AG08396 (cell line): ENCODE measurements around the gene CDC42EP4.
"Not testable (repeated sequence)": the region's sequence is repeated elsewhere in the genome, so short reads cannot be mapped to it uniquely, and the experiment has no call there.

Experiments
- DNase-seq: peaks from one replicate; pipeline ENCODE4 v3.0.0; 2012; ENCODE audit warnings: low spot score, mixed read lengths

Gene CDC42EP4

DNA sequence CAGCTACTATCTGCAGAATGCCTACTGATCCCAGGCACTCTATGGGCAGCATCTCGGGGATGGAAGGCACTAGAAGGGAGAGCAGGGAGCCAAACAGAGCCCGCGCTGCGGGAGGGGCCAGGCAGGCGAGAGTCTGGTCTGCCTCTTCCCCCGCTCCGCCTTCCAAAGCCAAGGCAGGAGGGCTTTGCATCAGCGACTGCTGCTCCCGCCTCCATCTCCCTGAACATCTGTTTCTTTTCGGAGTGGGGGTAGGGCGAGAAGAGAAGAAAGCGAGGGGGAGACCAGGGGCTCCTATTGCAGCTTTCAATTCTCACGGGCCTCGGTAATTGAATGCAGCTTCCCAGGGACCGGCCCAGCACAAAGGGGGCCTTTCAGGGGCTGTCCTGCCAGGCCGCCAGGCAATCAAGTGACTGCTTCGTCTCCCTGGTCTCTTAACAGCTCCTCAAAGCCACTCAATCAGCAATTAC, 31.4 kb upstream of the CDC42EP4 start:
- peak; percentile 86 for DNase-seq

DNA sequence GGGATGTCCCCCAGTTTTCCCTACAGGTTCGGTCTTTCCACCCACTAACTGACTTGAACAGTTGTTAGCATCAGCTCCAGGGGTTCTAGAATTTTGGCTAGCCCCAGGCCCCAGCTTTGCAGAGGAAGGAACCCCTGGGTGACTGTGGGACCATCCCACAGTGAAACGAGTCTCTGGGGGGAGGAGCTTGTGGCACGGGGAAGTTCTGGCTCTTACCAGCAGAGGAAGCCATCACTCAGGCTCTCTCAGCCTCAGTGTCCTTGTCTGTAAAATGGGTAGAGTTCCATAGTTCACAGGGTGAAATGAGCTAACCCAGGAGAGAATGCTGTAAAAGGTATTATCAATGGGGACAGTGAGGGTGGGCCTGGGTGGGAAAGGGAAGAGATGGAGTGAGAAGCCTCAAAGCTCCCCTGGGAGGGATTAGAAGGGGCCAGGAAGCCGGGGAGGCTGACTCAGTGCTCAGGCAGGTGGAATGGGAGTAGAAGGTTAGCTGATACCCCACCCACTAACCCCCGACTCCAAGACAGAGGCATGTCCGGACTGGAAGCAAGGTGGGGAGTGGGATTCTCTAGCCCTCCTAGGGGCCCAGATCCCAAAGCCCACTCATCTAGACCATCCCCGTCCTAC, 30.9 kb upstream of the CDC42EP4 start:
- no peak for DNase-seq

DNA sequence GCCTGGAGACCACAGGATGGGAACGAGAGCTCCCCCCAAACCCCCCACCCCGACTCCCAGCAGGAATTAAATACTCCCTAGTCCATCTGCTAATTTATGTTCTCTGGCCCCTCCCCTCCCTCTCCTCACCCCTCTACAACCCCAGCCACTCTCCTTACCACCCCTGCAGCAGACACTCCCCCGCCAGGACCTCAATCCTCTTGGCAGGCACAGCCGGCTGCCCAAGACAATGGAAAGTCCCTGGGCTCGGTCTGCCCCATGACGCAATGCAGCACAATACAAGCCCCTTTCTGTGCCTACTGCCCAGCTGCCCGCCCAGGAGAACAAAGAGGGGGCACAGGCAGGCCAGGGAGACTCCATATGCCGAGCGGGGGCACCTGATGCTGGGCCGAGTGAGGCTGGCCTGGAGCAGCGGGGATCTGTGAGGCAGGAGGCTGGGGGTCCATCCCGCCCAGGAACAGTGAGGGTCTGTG, 30.3 kb upstream of the CDC42EP4 start:
- no peak for DNase-seq

DNA sequence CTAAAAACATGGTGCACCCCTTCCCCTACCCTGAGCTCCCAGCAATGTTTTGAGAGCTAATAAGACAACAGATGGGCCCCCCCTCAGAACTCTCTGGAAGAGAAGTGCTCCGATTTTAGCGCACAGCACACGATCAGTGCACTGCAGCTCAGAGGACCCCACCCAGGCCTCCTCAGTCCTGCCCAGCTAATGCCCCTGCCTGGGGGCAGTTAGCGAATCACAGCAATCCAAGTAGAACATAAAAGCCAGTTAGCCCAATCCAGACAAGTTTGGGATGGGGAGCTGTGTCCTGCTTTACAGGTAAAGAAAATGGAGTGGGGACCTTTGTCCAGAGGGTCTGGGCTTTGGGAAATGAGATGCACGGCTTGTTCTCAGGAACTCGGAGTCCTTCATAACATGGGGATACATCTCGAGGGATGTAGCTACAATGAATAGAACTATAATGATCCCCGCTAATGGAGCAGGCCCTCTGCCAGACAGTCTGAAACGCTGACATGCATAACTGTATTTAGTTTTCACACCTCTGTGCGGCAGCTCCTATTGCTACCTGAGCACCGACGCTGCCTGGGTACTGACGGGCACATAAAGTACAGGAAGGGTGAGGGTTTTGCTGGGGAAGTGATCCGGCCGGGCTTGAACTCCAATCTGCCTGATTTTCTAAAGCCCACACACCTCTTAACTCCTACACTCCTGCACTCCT, 29.7 kb upstream of the CDC42EP4 start:
- no peak for DNase-seq

DNA sequence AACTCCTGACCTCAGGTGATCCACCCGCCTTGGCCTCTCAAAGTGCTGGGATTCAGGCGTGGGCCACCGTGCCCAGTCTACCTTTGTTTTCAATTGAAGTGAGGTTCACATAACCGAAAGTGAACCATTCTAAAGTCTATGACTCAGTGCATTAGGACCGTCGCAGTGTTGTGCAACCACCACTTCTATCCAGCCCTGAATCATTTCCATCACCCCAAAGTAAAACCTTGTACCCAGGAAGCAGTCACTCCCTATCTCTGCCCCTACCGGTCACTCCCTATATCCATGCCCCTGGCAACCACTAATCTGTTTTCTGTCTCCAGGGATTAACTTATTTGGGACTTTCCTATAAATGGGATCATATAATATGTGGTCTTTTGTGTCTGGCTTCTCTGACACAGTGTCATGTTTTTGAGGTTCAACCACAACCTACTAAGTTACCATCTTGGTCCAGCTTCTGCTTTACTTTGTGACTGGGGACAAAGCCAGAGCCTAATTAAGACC, 28.3 kb upstream of the CDC42EP4 start:
- peak; percentile 89 for DNase-seq

DNA sequence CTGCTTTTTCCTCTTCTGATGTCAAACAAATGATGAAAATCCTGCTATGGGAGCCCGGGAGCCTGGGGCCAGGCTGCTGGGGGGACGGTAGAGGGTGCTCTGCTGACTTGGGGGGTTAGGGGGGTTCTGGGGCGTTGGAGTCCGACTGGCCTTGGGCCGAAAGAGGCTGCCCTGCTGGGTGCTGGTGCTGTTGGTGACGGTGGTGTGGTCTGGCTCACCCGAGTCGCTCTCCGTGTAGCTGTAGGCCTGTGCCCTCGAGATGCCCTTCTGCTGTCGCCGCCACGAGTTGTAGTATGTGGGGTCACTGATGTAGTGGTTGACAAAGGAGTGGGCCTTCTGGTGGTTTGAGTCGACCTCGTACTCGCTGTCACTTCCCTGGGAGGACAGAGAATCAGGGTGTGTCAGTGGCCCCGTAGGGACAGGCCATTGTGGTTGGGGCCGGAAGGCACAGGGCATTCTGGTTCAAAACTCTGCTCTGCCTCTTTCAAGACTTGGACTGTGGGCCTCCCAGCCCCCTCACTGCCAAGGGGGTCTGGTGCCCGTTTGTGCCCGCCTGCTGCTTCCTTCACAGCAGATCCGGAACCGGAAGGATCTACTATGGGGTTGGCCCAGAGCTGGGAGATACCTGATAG, 26.9 kb upstream of the CDC42EP4 start:
- no peak for DNase-seq

DNA sequence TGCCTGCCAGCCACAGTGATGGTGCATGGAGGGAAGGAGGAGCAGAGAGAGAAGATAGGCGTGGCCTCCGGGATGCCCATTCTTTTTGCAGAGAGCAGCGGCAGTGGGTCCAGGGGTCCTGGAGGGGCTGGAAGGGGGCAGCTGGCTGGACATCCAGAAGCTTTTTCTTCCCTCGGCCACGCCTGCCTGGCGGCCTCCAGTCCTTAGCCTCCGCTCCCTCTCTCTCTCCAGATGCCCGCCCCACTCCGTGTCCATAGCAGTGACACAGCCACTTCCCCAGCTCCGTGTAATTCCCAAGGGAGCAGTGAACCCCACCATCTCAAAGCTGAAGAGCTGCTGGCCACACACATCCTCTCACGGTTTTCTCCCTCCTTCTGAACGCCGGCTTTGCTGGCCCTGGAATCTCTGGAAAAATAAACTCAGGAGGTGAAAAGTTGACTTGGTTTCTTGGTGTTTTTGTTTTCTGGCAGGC, 26.3 kb upstream of the CDC42EP4 start:
- DNase-seq, result peak; percentile 41

DNA sequence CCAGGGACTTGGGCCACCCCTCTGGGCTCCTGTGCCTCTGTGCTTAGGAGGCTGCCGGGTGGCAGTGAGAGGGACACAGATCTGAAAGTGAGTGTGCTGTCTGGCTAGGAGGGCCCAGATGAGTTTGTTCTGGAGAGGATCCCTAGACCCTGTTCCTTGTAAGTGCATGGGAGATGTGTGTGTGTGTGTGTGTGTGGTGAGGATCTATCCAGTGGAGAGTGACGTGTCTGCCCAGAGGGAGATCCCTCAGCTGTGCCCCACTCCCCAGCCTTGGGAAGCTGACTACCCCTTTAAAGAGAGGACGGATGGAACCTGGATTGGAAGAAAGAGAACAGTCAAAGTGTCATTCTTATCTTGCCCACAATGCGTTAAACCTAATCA, 25.5 kb upstream of the CDC42EP4 start:
- no peak for DNase-seq

DNA sequence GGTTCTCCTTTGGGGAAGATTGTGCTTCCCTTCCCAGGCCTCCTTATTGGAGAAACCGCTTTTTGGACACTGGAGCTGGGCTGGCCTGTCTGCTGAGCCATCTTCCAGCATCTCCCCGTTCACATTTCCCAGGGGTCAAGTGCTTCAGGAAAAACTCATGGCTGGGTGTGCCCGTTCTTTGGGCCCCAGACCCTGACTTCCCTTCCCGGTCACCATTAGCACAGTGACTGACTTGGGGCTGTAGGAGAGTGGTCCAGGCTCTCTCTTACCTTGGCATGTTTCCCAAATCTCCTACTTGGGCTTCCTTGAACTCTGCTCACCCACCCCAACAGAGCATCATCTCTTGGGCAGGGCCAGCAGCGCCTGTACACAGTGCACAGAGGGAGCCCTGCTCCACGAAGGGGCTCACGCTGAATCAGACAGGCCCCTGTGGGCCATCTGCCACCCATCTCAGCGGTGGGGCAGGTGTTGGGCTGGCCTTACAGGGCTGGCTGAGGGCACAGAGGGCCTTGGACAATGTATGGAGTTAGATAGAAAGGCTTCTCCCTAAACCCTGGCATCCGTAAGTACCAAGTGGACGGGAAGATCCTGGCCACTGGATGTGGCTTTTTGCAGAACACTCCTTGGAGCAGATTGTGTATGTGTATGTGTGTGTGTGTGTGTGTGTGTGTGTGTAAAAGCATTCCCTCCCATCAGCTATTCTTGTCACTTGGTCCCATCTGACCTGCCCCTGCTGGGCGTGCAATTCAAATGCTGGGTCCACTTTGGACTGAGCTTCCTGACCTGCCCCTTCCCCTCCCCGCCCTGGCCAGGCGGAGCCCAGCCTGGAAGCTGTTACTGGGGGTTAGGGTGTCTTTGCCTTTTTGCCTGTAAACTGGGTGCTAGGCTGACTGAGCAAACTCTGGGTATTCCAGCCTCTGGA, 24.9 kb upstream of the CDC42EP4 start:
- DNase-seq, result no peak

DNA sequence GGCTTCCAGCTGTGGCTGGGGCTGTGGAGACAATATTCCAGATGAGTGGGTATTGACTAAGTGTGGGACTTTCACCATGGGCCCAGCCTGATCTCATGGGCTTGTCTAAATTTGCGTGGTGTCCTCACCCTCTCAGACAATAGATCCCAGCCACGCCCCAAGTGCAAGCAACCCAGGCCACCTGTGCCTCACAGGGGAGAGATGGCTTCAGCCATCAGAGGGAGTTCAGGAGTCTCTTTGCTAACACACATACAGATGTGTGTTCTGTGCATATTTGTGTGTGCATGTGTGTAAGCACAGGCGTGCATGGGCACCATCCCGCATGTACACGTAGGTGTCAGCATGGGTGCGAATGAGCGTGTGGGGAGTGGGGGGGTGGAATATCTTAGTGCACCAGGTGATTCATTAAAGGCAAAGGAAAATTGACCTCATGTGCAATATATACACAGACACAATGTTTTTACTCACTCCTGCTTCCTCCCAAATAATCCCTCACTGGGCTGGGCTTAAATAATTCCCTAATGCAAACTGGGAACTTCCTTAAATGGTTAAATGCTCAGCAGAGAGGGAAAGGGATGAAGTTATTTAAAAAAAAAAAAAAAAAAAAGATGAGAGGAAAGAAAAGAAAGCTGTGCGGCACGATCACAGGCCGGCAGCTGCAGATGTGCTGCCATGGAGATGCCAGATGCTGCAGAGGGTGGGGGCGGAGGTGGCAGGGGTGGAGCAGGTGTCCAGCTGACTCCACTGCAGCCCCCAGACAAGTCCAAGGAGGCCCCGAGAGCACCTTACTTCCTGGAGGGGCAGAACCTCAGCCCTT, 24.0 kb upstream of the CDC42EP4 start:
- DNase-seq, result no peak

DNA sequence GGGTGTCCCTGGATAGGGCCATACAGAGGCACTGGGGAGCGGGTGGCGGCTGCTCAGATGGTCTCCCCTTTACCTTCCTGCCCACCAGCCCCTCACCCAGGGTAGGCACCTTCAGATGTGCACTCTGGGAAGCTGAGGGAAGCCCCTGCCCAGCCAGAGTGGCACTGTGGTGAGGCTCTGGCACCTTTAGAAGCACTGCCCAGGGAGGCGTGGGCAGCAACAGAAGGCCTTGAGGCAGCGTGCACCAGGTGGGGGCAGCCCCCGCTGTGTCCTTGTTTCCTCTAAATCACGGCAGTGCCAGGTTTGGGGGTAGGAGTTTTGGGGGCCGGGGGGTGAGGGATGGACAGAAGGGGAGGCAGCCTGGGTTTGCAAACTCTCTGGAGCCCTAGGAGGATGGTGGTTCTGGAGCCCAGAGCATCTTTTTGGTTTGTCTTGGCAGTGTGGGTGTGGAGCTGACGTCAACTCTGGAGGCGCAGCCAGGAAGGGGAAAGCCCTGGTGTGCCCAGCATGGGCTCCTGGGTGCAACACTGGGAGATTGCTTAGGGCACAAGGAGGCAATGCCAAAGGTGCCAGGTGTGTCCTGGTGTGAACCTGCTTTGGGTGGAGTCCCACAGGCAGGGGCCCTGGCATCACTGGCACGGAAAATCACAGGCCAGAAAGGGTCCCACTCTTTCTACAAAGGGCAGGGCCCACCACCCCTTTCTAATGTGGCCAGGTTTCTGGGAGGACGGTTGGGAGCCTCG, 23.1 kb upstream of the CDC42EP4 start:
- DNase-seq, result no peak

DNA sequence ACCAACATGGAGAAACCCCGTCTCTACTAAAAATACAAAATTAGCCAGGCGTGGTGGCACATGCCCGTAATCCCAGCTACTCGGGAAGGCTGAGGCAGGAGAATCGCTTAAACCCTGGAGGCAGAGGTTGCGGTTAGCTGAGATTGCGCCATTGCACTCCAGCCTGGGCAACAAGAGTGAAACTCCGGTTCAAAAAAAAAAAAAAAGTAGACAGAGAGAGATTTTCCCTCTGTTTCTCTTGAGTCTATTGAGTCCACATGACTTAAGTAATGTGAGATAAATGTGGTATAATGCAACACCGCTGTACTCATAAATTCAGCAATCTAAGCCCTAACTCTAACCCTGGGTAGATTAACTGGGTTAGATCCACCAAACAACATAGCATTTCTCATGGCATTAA, 21.6 kb upstream of the CDC42EP4 start:
- DNase-seq, result not testable (repeated sequence)

DNA sequence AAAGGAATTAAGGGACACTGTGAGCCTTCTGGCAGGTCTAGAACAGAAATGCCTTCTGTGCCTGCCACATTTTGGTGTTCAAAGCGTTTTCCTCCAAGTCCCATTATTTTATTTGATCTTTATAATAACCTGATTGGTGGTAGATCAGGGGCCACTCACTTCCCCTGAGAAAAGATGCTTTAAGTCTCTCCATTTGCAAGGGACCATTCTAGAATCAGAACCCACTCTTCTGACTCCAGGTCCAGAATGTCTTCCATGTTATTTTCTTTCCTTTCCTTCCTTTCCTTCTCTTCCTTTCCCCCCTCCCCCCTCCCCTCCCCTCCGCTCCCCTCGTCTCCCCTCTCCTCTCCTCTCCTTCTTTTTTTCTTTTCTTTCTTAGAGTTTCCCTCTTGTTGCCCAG, 19.3 kb upstream of the CDC42EP4 start:
- DNase-seq, result no peak

DNA sequence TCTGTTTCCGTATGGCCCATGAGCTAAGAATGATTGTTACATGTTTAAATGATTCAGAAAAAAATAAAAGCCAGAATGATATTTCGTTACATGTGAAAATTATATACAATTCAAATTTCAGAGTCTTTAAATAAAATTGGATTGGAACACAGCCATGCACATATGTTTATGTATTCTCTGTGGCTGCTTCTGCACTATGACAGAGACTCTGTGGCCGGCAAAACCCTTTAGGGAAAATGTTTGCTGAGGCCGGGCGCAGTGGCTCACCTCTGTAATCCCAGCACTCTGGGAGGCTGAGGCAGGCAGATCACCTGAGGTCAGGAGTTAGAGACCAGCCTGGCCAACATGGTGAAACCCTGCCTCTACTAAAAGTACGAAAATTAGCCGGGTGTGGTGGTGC, 15.9 kb upstream of the CDC42EP4 start:
- DNase-seq, result no peak

DNA sequence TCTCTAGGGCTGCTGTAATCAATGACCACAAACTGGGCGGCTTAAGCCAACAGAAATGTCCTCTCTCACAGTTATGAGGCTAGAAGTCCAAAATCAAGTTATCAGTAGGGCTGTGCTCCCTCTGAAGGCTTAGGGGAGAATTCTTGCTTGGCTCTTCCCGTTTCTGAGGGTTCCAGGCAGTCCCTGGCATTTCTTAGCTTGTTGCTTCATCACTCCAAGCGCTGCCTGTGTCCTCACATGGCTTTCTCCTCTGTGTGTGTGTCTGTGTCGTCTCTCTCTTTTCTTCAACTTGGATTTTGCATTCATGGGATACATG, 13.7 kb upstream of the CDC42EP4 start:
- DNase-seq, result peak; percentile 57

DNA sequence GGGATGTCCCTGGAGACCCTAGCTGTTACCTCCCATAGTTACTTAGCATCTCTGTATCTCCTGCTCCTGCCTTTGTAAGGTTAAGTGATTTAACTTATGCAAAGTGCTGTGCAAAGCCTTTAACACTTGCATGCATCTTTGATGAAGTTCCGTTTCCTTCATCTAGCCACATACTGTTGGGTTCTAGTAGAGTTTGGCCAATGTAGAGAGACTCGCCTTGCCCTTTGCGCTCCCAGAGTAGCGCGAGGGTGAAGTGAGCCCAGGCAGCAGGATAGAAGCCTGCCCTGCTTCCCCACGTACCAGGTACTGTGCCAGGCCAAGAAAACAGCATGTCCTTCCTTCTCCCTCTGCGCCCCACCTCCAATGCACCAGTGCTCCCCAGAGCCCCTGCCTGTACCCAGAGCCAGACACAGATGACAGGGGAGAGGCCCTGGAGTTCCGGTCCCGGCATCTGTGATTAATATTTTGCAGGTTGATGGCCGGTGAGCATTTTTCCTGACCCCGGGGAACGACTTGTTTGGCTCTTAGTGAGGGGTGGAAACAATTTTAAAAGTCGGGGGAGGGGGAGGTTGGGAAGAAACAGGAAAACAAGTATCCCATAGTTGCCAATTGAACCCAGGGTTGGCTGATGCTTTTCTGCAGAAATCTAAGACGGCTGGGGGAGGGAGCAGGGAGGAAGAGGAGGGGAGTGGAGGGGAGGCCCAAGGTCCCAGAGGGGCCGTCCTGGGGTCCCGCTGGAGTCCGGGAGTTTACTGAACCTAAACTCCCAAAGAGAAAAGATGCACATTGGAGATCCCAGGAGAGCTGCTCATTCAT, 13.1 kb upstream of the CDC42EP4 start:
- no peak for DNase-seq

DNA sequence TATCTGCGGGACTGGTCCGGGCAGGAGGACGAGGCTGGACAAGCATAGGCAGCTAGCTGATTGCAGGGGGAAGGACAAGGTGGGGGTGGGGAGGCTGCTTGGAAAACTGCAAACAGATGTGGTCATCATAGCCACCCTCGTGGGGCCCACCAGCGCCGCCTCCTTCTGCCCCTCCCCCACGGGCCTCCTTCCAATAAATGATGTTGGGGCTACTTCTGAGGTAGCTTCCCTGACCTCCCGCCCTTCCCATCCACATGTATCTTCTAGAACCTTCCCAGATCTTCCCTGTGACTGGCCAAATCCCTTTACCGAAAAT, 12.3 kb upstream of the CDC42EP4 start:
- no peak for DNase-seq

DNA sequence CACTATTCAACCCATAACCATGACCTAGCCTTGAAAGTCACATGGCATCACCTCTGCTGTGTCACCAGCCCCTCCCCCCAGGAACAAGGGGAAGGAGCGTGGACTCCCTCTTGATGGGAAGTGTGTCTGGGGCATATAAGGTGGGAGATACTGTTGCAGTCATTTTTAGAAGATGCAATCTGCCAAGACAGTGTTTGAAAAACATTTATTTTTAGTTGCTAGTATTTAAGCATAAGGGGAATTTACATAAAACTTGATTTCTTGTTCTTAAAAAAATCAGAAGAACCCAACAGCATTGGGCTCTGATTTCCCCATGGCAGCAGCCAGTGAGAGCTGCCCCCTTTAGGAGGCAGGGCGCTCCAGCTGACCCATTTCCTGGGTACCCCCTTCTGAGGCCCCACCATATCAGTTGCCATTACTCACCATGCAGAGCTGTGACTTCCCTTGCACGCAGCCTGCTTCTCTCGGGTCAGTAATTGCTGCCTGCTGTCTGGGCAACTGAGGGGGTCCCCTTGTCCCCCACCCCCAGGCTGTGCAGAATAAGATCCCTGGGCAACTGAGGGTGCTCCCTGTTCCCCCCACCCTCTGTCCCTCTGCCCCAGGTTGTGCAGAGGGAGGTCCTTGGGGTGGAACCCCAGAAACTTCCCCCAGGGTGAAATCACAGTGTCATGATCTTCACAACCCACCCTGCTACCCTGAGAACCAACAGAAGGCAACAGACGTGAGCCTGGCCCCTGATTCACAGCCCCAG, 11.8 kb upstream of the CDC42EP4 start:
- DNase-seq, result no peak
